Uterus (tissue), 2 donors: Measurements from ENCODE around the gene C18orf63.

Experiments used
- POLR2A ChIP-seq, 2 donors: fragments of 450-650 bp; IDR thresholded peaks; one replicate each; pipeline ENCODE4 v1.6.1; 2016; ENCODE audit warnings: antibody characterized with exemption in 2 of 2, mild to moderate bottlenecking in 1 of 2, moderate library complexity in 1 of 2
- TF ChIP-seq, protein P1 (sequence below), 4 experiments: fragments of 200-600 bp in 2 of 4; fragments of 450-650 bp in 2 of 4; sonication (generic) in 2 of 4; IDR thresholded peaks; one replicate each; pipeline ENCODE4 v1.5.1; 2016 to 2019; ENCODE audit warnings: antibody characterized with exemption in 4 of 4, mild to moderate bottlenecking in 2 of 4, moderate library complexity in 1 of 4

DNA sequence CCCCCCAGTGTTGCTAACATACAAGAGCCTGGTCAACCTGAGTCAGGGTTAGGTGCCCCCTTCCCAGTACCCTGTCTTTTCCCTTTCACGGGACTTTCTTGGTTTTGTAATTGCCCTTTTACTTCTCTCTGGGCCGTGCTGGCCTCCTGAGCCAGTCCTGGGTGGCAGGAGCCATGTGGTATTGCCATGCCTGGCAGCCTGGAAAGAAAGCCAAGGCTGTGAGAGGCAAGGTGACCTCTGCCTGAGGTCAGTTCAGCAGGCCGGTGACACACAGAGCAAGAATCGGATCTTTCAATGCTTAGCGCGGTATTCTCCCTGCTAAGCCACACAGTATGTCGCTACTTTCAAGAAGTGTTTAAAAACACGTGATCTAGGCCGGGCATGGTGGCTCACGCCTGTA lies 52.3 kb downstream of the C18orf63 start:
- TF ChIP-seq POLR2A (IDR thresholded peaks at IDR 0.05), result no peak
- TF ChIP-seq, protein P1, sequence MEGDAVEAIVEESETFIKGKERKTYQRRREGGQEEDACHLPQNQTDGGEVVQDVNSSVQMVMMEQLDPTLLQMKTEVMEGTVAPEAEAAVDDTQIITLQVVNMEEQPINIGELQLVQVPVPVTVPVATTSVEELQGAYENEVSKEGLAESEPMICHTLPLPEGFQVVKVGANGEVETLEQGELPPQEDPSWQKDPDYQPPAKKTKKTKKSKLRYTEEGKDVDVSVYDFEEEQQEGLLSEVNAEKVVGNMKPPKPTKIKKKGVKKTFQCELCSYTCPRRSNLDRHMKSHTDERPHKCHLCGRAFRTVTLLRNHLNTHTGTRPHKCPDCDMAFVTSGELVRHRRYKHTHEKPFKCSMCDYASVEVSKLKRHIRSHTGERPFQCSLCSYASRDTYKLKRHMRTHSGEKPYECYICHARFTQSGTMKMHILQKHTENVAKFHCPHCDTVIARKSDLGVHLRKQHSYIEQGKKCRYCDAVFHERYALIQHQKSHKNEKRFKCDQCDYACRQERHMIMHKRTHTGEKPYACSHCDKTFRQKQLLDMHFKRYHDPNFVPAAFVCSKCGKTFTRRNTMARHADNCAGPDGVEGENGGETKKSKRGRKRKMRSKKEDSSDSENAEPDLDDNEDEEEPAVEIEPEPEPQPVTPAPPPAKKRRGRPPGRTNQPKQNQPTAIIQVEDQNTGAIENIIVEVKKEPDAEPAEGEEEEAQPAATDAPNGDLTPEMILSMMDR (IDR thresholded peaks at IDR 0.05), result no peak
